Activated T-cell treated with anti-CD3 and anti-CD28 coated beads, Interleukin-2, amount 50 U/mL, for 4 hours (primary cell): ENCODE measurements around the gene TEAD3. TPM values are rescaled to one million over a fixed set of nuclear protein-coding genes. Genes with fewer than 3 reads are reported as not detected.

Source experiments
- ATAC-seq, 2 donors: fragments of 200-7000 bp; cut with Tn5 transposase; one replicate each; pipeline ENCODE4 v1.10.0; 2021
- DNase-seq: peaks from one replicate; pipeline ENCODE4 v3.0.0-alpha.2; 2020
- H3K27me3 Mint-ChIP-seq: one replicate; pipeline ENCODE4 v1.8.0; 2021; ENCODE audit warnings: low read depth, mixed read lengths
- H3K36me3 Mint-ChIP-seq: one replicate; pipeline ENCODE4 v1.8.0; 2022; ENCODE audit warnings: mixed read lengths; ENCODE audit not compliant: insufficient read depth
- H3K4me1 Mint-ChIP-seq: one replicate; pipeline ENCODE4 v1.8.0; 2021; ENCODE audit warnings: low read depth, mixed read lengths
- H3K4me3 Mint-ChIP-seq: one replicate; pipeline ENCODE4 v1.8.0; 2021; ENCODE audit warnings: mild to moderate bottlenecking, moderate library complexity, mixed read lengths
- H3K9me3 Mint-ChIP-seq: one replicate; pipeline ENCODE4 v1.8.0; 2021; ENCODE audit warnings: mixed read lengths
- total RNA-seq, 3 donors: library from RNA; stranded (reverse); gene quantifications; one replicate each; pipeline ENCODE4 v1.2.1, GENCODE V29; 2021

TEAD3 gene
- total RNA-seq, 3 donors from 2014 or later: 0.94 to 2.2 (median 1.4) TPM

DNA sequence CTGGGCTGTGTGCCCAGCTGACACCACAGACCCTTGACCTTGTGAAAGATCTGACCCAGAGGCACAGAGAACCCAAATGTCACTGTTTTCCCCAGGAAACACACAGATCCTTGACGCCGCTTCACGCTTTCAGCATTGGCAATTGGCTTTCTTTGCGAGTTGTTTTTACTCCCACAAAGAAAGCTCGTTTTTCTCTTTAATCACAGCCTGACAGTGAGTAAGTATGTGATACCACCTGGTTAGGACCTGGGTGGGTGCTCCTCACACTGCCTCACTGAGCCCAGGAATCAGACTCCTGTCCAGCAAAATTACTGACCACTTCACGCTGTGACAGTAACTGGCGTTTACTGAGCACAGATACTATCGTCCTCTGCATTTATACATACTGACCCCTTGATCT is 15.7 kb downstream of the TEAD3 start:
- no peaks in the 10 kb centered on the region for H3K4me1 Mint-ChIP-seq
- ATAC-seq (no peak), DNase-seq (no peak)
- no peaks in the 10 kb centered on the region for H3K27me3 Mint-ChIP-seq
- H3K9me3 Mint-ChIP-seq: no peaks in the 10 kb centered on the region
- no peak overlapping the region for H3K4me3 Mint-ChIP-seq
- no peaks in the 10 kb centered on the region for H3K36me3 Mint-ChIP-seq

DNA sequence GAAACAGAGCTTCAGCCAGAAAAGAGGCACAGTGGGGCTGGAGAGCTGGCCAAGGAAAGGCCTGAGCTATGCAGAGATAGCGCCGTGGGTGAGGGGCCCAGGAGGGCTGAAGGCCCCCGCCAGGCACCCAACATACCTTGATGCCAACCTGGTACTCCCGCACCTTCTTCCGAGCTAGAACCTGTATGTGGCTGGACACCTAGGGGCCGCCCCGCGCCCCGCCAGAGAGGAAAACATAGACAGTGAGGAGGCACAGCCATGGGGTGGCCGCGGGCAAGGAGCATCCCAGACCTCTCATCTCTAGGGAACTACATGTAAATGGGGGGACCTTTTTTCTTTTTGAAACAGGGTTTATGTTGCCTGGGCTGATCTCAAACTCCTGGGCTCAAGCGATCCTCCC is 16.7 kb downstream of the TEAD3 start:
- no peak for DNase-seq
- no peak for ATAC-seq
- no peaks in the 10 kb centered on the region for H3K4me1 Mint-ChIP-seq
- no peaks in the 10 kb centered on the region for H3K27me3 Mint-ChIP-seq
- H3K36me3 Mint-ChIP-seq: no peaks in the 10 kb centered on the region
- H3K9me3 Mint-ChIP-seq: no peaks in the 10 kb centered on the region
- H3K4me3 Mint-ChIP-seq: no peak overlapping the region

DNA sequence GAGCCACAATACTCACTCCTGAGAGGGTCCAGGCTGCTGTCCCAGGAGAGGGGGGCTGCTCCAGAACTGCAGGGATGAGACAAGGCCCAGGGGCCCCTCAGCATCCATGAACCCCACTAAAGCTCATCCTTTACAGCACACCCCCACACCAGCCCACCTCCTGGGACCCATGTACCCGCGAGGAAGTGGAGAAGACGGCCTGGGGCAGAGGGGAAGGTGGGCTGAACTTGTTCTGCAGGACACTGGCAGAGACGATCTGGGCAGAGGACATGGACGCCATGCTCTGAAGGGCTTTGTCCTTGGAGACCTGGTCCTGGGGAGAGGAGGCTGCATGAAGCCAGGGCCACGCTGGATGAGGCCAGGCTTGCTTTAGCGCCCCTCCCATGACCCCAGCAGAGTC is 18.6 kb downstream of the TEAD3 start:
- DNase-seq (no peak), ATAC-seq (no peak)
- Mint-ChIP-seq H3K36me3 (peaks cover 2% of the 10 kb centered on the region), H3K4me1 (no peaks in the 10 kb centered on the region), H3K27me3 (no peaks in the 10 kb centered on the region), H3K9me3 (no peaks in the 10 kb centered on the region), H3K4me3 (no peak overlapping the region)

GRCh38 chr6:35477551-35478179 is 19.2 kb downstream of the TEAD3 start:
- Mint-ChIP-seq H3K4me1 (no peaks in the 10 kb centered on the region), H3K9me3 (no peaks in the 10 kb centered on the region), H3K36me3 (peaks cover 4% of the 10 kb centered on the region), H3K4me3 (no peak overlapping the region), H3K27me3 (no peaks in the 10 kb centered on the region)
- DNase-seq (no peak), ATAC-seq (no peak)

DNA sequence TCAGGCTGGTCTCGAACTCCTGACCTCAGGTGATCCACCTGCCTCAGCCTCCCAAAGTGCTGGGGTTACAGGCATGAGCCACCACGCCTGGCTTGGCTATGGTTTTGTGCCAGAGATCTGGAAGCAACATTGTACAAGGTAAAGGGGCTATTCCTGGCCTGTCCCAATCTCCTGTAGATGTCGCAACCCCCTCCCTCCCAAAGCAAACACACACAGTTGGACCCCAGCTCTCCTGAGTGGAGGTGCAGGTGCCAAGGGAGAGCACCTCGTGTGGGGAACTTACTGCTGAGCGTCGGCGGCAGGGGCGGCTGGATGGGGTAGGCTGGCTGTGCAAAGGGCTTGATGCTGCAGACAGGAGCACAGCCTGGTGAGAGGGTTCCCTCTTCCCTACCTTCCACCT is 19.9 kb downstream of the TEAD3 start:
- H3K27me3 Mint-ChIP-seq: no peaks in the 10 kb centered on the region
- DNase-seq (no peak), ATAC-seq (no peak)
- H3K4me3 Mint-ChIP-seq: no peak overlapping the region
- H3K36me3 Mint-ChIP-seq: peaks cover 8% of the 10 kb centered on the region
- no peaks in the 10 kb centered on the region for H3K9me3 Mint-ChIP-seq
- H3K4me1 Mint-ChIP-seq: peaks cover 4% of the 10 kb centered on the region

- Mint-ChIP-seq H3K36me3 (peaks cover 17% of the 10 kb centered on the region), H3K27me3 (no peaks in the 10 kb centered on the region), H3K4me1 (peaks cover 14% of the 10 kb centered on the region), H3K4me3 (no peak overlapping the region), H3K9me3 (no peaks in the 10 kb centered on the region)
- ATAC-seq: no peak
- DNase-seq: no peak
Measured at GRCh38 chr6:35476004-35476403, 20.9 kb downstream of the TEAD3 start.

DNA sequence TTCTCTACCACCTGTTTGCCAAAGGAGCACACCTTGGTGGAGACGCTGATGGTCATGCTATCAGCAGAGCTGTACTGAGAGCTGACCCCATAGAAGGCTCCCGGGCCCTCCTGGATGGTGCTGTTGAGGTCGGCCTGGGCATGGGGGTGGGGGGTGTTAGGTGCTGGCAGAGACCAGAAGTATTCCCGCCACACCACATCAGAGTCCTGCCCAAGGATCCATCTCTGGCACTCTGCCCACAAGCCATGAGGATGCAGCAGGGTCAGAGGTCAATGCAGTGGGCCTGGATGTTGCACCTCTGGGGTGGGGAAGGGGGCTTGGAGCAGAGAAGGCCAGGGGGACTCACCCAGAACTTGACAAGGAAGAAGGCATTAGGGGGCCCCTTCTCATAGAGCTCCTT is 21.3 kb downstream of the TEAD3 start:
- Mint-ChIP-seq H3K9me3 (no peaks in the 10 kb centered on the region), H3K27me3 (no peaks in the 10 kb centered on the region), H3K4me1 (peaks cover 18% of the 10 kb centered on the region), H3K4me3 (no peak overlapping the region), H3K36me3 (peaks cover 20% of the 10 kb centered on the region)
- DNase-seq (no peak), ATAC-seq (no peak)

DNA sequence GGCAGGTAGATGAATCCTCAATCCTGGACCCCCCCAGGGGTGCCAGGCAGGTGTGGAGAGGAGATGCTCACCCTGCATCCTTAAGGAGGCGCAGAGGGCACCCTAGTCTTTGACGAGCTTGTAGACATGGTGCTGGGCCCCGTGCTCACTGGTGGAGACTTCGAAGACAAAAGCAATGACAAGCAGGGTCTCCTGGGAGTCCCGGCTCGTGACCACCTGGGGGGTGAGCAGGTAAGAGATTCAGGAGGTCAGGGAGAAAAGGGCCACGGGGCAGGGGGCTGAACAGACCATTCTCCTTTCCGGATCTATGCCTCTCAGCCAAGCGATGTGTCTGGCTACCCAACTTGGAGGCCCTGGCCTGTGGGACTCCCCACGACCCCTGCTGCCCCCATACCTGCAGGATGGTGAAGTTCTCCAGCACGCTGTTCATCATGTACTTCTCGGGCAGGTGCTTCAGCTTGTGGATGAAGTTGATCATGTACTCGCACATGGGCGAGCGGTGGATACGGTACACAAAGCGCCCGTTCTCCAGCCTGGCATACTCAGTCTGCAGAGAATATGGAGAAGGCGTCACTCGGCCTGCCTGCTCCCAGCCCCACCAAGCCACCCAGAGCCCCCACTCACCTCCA is 21.8 kb downstream of the TEAD3 start:
- no peak for DNase-seq
- peak in 1 of 2 donors; percentile 8 for ATAC-seq
- H3K9me3 Mint-ChIP-seq: no peaks in the 10 kb centered on the region
- H3K4me1 Mint-ChIP-seq: peaks cover 22% of the 10 kb centered on the region
- H3K27me3 Mint-ChIP-seq: no peaks in the 10 kb centered on the region
- H3K4me3 Mint-ChIP-seq: no peak overlapping the region
- peaks cover 26% of the 10 kb centered on the region for H3K36me3 Mint-ChIP-seq

DNA sequence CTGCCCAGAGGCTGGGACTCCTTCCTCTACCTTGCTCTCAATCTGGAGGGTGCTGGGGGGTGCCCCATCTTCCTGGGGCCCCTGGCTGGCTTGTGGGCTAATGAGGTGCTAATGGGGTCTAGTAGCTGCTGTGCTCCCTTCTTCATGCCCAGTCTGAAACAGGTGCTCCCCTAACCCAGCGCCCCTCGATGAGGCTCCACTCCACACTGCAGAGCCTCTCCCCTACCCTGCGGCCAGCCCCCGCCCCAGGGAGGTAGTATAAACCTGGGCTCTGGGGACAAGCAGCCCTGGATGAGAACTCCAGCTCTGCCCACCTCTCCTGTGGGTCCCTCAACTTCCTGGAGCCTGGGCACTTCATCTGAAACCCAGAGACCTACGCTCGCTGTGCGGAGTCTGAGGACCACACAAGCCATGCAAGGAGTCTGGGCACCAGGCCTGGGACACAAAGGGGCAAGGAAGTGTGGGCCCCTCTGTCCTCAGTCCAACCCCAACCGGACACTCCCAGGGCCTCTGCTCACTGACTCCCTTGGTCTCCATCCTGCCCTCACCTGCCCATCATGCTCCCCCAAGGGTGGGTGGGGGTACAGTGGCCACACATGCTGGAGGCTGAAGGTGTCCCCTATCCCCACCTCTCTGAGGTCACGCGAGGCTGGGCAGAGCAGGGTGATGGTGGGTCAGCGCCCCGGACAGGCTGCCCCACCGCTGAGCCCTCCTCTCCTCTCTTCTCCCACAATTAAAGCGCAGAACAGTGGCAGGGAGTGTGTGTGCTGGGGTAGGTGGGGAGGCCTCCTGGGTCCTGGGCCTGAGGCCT is 22.5 kb downstream of the TEAD3 start:
- ATAC-seq (peak; percentile 21 to 25), DNase-seq (no peak)
- H3K27me3 Mint-ChIP-seq: no peaks in the 10 kb centered on the region
- peaks cover 33% of the 10 kb centered on the region for H3K36me3 Mint-ChIP-seq
- H3K9me3 Mint-ChIP-seq: no peaks in the 10 kb centered on the region
- H3K4me3 Mint-ChIP-seq: no peak overlapping the region
- peaks cover 29% of the 10 kb centered on the region for H3K4me1 Mint-ChIP-seq

DNA sequence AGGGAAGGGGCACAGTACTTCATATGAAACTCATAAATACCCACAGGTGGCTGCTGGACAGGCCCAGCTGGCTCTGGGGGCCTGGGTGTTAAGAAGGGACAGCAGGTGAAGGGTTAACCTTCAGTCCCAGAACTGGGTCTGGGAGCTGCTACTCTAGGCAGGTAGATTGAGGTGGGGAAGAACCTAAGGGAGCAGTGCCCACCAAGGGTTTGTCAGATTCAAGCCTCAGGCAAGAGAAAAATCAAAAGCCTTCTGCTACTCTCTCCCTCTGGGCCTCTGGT is 23.1 kb downstream of the TEAD3 start:
- ATAC-seq: peak in 1 of 2 donors; percentile 8
- H3K9me3 Mint-ChIP-seq: no peaks in the 10 kb centered on the region
- DNase-seq: no peak
- no peak overlapping the region for H3K4me3 Mint-ChIP-seq
- peaks cover 37% of the 10 kb centered on the region for H3K36me3 Mint-ChIP-seq
- H3K27me3 Mint-ChIP-seq: no peaks in the 10 kb centered on the region
- H3K4me1 Mint-ChIP-seq: peaks cover 30% of the 10 kb centered on the region

DNA sequence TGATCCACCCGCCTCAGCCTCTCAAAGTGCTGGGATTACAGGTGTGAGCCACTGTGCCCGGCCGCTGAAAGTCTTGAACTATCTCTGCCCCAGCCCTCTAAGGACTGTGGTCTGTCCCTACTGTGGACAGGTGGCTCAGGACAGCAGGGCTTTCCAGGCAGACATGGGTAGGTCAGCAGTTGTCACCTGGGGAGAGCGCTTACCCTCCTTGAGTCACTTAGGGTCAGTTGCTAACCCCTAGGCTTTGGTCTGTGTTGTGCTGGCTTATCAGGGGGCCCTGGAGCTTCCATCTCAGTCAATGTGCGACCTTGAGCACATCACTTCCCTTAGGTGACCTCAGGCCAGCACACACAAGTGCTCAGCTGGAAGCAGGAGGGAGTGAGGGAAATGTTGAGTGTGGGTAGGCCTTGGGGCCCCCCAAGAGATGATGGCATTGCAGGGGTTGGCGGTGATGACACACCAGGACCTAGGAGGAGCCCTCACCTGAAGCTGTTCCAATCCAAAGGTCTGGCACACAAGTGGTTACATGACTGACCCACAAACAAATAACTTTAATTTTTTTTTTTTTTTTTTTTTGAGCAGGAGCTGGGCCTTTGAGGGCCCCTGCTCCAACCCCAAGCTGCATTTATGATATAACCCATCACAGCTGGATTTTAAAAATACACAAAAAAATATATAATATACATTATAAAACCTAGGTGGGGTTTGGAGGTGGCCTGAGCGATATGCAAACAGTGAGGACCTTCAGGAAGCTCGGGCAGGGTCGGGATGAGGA is 23.6 kb downstream of the TEAD3 start:
- H3K4me3 Mint-ChIP-seq: no peak overlapping the region
- no peaks in the 10 kb centered on the region for H3K9me3 Mint-ChIP-seq
- DNase-seq: no peak
- peaks cover 40% of the 10 kb centered on the region for H3K36me3 Mint-ChIP-seq
- H3K27me3 Mint-ChIP-seq: no peaks in the 10 kb centered on the region
- peaks cover 30% of the 10 kb centered on the region for H3K4me1 Mint-ChIP-seq
- ATAC-seq: peak in 1 of 2 donors; percentile 4

DNA sequence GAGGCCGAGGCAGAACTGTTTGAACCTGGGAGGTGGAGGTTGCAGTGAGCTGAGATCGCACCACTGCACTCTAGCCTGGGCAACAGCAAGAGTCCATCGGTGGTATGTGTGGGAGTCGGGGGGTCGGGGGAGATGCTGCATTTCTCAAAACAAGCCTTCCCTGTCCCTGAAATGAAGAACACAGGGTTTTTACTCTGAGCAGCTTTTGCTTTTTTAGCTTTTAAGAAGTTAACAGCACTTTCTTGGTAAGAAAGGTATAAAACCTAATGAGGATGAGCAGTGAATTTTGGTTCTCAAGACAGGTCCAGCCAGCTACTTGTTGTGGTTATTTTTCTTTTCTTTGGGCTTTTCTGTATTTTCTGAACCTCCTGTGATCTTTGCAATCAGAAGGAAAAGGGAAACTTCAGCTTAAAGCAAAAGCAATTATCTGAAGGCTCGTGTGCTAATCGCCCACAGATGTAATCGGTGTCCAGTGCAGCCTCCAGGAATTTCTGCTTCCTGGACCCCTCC is 25.0 kb downstream of the TEAD3 start:
- peaks cover 42% of the 10 kb centered on the region for H3K36me3 Mint-ChIP-seq
- no peak for ATAC-seq

GRCh38 chr6:35470663-35471120 is 26.2 kb downstream of the TEAD3 start:
- Mint-ChIP-seq H3K4me3 (peak overlapping the region; percentile 98), H3K9me3 (no peaks in the 10 kb centered on the region), H3K4me1 (peaks cover 39% of the 10 kb centered on the region), H3K36me3 (peaks cover 42% of the 10 kb centered on the region), H3K27me3 (no peaks in the 10 kb centered on the region)
- no peak for ATAC-seq
- DNase-seq: no peak

More for the DNA sequence above, 25.0 kb downstream of the TEAD3 start:
- peaks cover 39% of the 10 kb centered on the region for H3K4me1 Mint-ChIP-seq
- H3K27me3 Mint-ChIP-seq: no peaks in the 10 kb centered on the region
- no peak for DNase-seq
- H3K4me3 Mint-ChIP-seq: peak overlapping the region; percentile 98
- no peaks in the 10 kb centered on the region for H3K9me3 Mint-ChIP-seq
